GM15510 (cell line): ENCODE data around the gene MBD3L4.
"Not testable (repeated sequence)": the region's sequence is repeated elsewhere in the genome, so short reads cannot be mapped to it uniquely, and the experiment has no call there.

Experiments
- POLR2A ChIP-seq: IDR thresholded peaks from 3 replicates; pipeline ENCODE4 v1.6.1; 2011; ENCODE audit warnings: borderline replicate concordance; ENCODE audit not compliant: insufficient read length; ENCODE audit errors: extremely low read depth

MBD3L4 gene

DNA sequence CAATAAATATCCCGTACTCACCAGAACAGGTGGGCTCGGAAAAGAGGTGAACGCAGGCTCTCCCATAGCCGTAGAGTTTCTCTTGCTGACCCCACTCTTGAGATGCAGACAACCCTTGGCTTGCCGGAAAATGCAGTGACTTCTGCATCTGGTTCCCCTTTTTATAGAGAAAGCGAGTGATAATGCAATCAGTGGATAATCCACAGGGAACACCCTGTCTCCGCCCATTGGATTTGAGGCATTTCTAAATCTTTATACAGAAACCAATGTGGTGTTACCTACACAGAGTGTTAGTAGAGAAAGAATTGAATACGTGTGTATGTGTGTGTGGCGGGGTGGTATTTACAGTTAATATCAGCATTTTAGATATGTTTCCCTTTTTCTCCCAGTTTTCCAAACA, at the start of gene MBD3L4:
MBD3L4 (minus strand) TSS at position 101 of the 400 bp plus-strand sequence; CDS start at position 66, 35 bp downstream.
- TF ChIP-seq POLR2A: not testable (repeated sequence)

DNA sequence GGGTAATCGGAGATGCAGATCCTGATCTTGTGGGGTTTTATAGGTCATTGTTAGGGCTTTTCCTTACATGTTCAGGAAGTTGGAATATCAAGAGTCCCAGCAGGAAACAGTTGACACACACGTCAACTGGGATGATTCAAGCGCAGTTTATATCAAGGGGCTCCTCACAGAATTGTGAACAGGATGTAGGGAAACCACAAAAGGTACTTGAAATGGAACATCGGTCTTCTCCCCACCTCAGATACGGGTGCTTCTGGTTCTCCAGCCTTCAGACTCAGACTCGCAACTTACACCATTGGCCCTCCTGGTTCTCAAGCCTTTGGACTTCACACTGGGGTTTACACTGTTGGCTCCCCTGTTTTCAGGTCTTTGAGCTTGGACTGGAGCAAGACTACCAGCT, 49.0 kb upstream of the MBD3L4 start:
- no peak for TF ChIP-seq POLR2A

DNA sequence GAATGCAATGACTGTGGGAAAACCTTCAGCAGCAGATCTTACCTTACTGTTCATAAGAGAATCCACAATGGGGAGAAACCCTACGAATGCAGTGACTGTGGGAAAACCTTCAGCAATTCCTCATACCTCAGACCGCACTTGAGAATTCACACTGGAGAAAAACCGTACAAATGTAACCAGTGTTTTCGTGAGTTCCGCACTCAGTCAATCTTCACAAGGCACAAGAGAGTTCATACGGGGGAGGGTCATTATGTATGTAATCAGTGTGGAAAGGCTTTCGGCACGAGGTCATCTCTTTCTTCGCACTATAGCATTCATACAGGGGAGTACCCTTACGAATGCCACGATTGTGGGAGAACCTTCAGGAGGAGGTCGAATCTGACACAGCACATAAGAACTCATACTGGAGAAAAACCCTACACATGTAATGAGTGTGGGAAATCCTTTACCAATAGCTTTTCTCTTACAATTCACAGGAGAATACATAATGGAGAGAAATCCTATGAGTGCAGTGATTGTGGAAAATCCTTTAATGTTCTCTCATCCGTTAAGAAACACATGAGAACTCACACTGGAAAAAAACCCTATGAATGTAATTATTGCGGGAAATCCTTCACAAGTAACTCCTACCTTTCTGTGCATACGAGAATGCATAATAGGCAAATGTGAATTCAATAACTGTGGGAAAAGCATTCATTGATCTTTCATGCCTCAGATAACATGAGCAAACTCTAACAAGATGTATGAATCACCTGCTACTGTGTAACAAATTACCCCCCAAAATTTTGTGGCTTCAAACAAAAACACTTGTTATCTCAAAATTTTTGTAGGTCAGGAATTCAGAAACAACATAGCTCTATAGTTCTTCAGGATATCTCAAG, 43.3 kb upstream of the MBD3L4 start:
- TF ChIP-seq POLR2A: no peak

DNA sequence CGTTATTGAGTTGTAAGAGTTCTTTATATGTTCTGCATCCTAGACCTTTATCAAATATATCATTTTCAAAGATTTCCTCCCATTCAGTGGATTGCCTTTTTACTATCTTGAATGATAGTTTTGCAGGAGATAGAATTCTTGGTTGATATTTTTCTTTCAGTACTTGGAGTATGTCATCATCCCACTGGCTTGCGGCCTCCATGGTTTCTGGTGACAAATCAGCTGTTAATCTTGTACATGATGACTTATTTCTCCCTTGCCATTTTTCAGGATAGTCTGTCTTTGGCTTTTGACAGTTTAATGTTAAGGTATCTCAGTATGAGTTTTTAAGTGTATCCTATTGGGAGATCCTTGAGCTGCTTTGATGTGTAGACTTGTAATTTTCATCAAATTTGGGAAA, 38.0 kb upstream of the MBD3L4 start:
- TF ChIP-seq POLR2A: no peak

DNA sequence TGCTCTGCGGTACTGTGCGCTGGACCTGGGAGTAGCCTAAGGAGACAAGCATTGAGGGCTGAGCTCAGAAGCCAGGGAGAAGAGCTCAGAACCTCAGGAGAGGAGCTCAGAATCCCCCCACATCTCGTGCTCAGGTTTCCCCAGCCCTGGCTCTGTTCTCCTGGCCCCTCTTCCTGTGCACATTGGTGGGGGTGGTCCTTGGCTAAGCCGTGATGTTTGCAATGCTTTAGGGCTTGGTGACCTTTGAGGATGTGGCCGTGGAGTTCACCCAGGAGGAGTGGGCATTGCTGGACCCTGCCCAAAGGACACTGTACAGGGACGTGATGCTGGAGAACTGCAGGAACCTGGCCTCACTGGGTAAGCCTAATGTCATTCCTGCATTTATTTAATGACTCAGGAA, 36.2 kb upstream of the MBD3L4 start:
- no peak for TF ChIP-seq POLR2A

DNA sequence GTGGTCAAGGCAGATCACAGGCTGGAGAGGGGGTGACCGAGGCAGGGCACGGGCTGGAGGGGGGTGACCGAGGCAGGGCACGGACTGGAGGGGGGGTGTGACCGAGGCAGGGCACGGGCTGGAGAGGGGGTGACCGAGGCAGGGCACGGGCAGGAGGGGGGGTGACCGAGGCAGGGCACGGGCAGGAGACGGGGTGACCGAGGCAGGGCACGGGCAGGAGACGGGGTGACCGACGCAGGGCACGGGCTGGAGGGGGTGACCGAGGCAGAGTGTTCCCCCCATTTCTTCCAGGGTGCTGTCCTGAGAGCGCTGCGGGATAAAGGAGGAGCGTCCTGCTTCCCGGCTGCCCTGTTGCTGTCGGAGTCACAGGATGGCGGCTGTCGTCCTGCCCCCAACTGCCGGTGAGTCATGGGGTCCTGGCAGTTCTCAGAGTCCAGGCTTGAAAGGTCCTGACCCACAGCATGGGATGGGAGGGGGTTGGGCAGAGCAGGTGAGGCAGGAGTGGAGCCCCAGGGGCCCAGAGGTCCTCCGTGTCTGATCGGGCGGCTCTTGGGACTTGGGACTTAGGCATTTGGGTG, 34.8 kb upstream of the MBD3L4 start:
- TF ChIP-seq POLR2A: no peak

DNA sequence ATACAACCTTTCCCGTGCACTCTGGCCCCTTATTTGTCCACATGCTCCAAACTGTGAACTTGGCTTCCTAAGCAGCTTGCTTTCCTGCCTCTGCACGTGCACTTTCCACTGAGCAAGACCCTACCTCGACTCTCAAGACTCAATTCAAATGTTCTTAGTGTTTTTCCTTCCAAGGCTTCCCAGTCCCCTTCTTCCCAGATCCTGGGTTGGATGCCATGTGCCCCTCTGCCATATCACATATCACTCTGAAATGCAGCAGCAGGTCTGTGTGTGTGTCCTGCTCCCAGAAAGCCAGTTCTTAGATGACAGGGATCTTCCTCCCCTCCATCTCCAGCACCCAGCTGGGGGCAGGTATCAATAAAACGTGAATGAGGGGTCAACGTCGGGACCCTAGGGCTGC, 32.6 kb upstream of the MBD3L4 start:
- no peak for TF ChIP-seq POLR2A

DNA sequence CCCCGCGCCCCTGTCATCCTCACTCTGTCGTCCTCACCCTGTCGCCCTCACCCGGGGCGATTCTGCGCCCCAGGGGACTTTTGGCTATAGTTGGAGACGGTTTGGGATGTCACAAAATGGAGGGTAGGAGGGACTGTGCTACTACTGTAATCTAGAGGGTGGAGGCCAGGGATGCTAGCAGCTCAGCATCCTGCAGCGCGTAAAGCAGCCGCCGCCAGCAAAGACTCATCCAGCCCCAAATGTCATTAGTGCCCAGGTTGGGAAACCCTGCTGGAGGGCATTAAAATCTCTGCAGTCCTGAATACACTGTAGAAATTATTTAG, 29.9 kb upstream of the MBD3L4 start:
- no peak for TF ChIP-seq POLR2A

DNA sequence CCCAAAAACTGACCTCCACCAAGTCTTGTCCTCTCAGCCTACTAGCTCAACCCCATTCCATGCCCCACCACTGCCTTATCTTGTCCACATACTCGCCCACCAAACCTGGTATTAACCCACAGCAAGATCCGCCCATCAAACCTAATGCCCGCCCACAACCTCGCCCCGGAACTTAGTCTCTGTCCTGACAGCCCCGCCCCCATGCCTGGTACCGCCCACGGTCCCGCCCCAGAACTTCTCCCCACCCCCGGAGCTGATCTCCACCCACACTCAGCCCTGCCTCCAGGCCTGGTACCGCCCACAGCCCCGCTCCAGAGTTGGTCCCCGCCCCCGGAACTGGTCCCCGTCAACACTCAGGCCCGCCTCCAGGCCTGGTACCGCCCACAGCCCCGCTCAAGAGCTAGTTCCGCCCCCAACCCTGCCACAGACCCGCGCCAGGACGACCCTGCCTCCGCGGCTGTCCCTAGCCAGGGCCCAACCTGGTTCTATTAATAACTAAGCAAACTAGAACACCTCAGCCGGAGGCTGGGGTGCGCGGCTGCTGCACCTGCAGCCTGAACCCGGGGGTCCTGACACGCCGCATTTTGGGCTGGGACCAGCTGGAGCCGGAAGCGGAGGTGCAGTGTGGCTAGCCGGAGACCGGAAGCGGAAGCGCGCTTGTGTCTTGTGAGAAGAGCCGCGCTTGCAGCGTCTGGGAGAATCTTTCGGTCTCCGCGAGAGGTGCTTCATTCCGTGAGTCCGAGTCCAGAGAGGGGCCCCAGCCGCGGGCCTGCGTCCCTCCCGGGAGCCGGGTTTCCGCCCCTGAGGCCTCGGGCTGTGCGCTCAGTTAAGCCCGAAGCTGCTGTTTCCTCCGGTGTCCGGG, 29.3 kb upstream of the MBD3L4 start, which contains the start of gene ZNF557:
ZNF557 (plus strand) TSS at position 662 of the 862 bp plus-strand sequence. CDS start 5,372 bp downstream, outside the sequence.
- TF ChIP-seq POLR2A: peak; percentile 88

DNA sequence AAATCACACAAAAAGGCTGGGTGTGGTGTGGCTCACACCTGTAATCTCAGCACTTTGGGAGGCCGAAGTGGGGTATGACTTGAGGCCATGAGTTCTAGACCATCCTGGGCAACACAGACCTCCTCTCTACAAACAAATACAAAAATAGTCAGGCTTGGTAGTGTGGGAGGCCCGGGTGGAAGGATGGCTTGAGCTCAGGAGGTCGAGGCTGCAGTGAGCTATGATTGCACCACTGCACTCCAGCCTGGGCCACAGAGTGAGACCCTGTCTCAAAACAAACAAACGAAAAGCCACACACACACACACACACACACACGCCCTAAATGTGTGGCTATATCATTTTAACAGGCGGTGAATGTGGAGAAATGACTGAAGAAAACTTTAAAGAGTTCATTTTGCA, 28.6 kb upstream of the MBD3L4 start:
- TF ChIP-seq POLR2A: no peak

DNA sequence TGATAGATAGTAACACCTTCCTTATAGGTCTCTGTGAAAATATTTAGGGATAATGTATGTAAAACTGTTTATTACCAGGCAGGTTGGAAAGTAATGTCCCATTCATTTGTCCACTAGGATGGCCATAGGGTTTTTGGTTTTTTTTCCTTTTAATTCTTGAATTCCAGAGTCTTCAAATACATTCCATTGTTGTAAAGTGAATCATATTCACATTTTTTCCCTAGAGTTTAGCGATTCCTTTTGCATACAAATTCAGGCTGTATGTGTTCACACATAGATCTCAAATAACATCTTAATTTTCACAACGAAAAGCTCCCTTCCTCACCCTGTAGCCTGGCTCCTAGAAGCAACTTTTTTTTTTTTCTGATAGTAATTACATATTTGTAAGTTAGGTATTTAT, 27.7 kb upstream of the MBD3L4 start:
- no peak for TF ChIP-seq POLR2A

DNA sequence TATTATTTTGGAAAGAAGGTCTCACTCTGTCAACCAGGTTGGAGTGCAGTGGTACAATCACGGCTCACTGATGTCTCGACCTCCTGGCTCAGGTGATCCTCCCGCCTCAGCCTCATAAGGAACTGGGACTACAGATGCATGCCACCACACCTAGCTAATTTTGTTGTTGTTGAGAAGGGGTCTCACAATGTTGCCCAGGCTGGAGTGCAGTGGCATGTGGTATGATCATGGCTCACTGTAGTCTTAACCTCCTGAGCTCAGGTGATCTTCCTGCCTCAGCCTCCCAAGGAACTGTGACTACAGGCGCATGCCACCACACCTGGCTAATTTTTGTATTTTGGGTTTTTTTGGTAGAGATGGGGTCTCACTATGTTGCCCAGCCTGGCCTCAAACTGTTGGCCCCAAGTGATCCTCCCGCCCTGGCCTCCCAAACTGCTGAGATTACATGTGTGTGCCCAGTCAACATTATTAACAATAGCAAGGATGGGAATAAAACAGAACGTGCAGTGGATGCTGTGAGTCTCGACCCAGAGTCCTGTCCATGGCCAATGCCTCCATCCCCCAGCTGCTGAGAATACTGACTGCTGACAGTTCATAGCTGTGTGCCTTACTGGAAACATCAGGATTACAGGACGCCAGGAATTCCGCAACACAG, 23.9 kb upstream of the MBD3L4 start:
- TF ChIP-seq POLR2A: no peak

DNA sequence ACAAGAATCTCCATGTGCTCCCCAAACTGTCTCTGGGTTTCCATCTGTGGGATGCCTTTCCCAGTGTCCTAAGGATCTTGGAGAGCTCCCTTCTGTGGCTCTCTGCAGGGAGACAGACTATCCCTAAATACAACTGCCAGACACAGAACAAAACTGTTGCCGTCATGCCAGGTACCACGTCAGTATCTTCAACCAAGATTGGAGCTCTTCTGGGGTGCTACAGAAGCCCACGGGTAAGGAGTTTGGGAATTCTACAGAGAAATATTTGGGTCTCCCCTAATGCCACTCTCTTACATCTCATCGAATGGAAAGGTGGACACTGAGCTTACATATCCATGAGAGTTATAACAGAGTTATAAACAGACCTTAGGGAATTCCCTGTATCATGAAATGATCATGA, 23.4 kb upstream of the MBD3L4 start:
- no peak for TF ChIP-seq POLR2A

DNA sequence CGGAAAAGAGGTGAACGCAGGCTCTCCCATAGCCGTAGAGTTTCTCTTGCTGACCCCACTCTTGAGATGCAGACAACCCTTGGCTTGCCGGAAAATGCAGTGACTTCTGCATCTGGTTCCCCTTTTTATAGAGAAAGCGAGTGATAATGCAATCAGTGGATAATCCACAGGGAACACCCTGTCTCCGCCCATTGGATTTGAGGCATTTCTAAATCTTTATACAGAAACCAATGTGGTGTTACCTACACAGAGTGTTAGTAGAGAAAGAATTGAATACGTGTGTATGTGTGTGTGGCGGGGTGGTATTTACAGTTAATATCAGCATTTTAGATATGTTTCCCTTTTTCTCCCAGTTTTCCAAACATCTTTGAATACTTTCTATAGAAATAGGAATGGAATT, 18.6 kb upstream of the MBD3L4 start, which contains the start of gene MBD3L3:
MBD3L3 (minus strand) TSS at position 101 of the 400 bp plus-strand sequence; CDS start at position 30, 71 bp downstream.
- TF ChIP-seq POLR2A: not testable (repeated sequence)

DNA sequence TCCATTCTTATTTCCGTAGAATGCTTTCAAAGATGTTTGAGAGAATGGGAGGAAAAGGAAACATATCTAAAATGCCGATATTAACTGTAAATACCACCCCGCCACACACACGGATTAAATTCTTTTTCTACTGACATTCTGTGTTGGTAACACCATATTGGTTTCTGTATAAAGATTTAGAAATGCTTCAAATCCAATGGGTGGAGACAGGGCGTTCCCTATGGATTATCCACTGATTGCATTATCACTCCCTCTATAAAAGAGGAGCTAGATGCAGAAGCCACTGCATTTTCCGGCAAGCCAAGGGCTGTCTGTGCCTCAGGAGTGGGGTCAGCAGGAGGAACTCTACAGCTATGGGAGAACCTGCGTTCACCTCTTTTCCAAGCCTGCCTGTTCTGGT, 9.0 kb upstream of the MBD3L4 start, which contains the start of gene MBD3L2:
MBD3L2 (plus strand) TSS at position 301 of the 400 bp plus-strand sequence; CDS start at position 354, 53 bp downstream.
- TF ChIP-seq POLR2A: not testable (repeated sequence)

DNA sequence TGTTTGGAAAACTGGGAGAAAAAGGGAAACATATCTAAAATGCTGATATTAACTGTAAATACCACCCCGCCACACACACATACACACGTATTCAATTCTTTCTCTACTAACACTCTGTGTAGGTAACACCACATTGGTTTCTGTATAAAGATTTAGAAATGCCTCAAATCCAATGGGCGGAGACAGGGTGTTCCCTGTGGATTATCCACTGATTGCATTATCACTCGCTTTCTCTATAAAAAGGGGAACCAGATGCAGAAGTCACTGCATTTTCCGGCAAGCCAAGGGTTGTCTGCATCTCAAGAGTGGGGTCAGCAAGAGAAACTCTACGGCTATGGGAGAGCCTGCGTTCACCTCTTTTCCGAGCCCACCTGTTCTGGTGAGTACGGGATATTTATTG, 9.7 kb downstream of the MBD3L4 start, which contains the start of gene MBD3L5:
MBD3L5 (plus strand) TSS at position 301 of the 400 bp plus-strand sequence; CDS start at position 335, 34 bp downstream.
- not testable (repeated sequence) for TF ChIP-seq POLR2A
